HG03060 (cell line): ENCODE data around the gene MICB.
A peak's percentile ranks its signal among the peaks of the same experiment; 100 is the strongest.
"Not testable (repeated sequence)": the region's sequence is repeated elsewhere in the genome, so short reads cannot be mapped to it uniquely, and the experiment has no call there.

Source experiments
- ATAC-seq: cut with Tn5 transposase; IDR thresholded peaks from one replicate; pipeline ENCODE4 v1.9.1; 2021; ENCODE audit warnings: low read depth, moderate number of reproducible peaks; ENCODE audit not compliant: unreplicated experiment

Gene MICB

GRCh38 chr6:31535538-31536324, 37.8 kb downstream of the MICB start:
- ATAC-seq: no peak

GRCh38 chr6:31538805-31539400, 41.0 kb downstream of the MICB start:
- no peak for ATAC-seq

- no peak for ATAC-seq
Measured at GRCh38 chr6:31540640-31541039, 42.7 kb downstream of the MICB start.

GRCh38 chr6:31541059-31541657, 43.2 kb downstream of the MICB start:
- ATAC-seq: peak; percentile 4

GRCh38 chr6:31541658-31542521, 43.9 kb downstream of the MICB start, which contains the start of gene DDX39B:
TSS of gene DDX39B (minus strand) at chr6:31542003. CDS start at chr6:31540532, 1,471 bp downstream.
- peak; percentile 38 for ATAC-seq

GRCh38 chr6:31543639-31544038, 45.7 kb downstream of the MICB start:
- ATAC-seq: no peak

- no peak for ATAC-seq
Measured at GRCh38 chr6:31544676-31545075, 46.7 kb downstream of the MICB start.

GRCh38 chr6:31545291-31545690, 47.3 kb downstream of the MICB start:
- ATAC-seq: no peak

- no peak for ATAC-seq
Measured at GRCh38 chr6:31546339-31546957, 48.5 kb downstream of the MICB start, which contains the start of gene ATP6V1G2. TSS of gene ATP6V1G2 (minus strand) at chr6:31546608. CDS start at chr6:31546559, 49 bp downstream.

- no peak for ATAC-seq
Measured at GRCh38 chr6:31546958-31547726, 49.2 kb downstream of the MICB start, which contains the start of gene NFKBIL1. TSS of gene NFKBIL1 (plus strand) at chr6:31547608. CDS start at chr6:31547695, 87 bp downstream.

- no peak for ATAC-seq
Measured at GRCh38 chr6:31547727-31548543, 50.0 kb downstream of the MICB start.

GRCh38 chr6:31548544-31548873, 50.6 kb downstream of the MICB start:
- no peak for ATAC-seq

GRCh38 chr6:31551371-31551770, 53.4 kb downstream of the MICB start:
- not testable (repeated sequence) for ATAC-seq

GRCh38 chr6:31556307-31556706, 58.4 kb downstream of the MICB start:
- no peak for ATAC-seq

- ATAC-seq: no peak
Measured at GRCh38 chr6:31557443-31558317, 59.7 kb downstream of the MICB start.

GRCh38 chr6:31558318-31558625, 60.3 kb downstream of the MICB start:
- no peak for ATAC-seq

- no peak for ATAC-seq
Measured at GRCh38 chr6:31558631-31559500, 60.9 kb downstream of the MICB start.
